Stimulated activated CD4-positive, alpha-beta T cell treated with anti-CD3 and anti-CD28 coated beads, Interleukin-2, amount 100 ng/mL, for 24 hours (primary cell): ENCODE measurements around the gene ADAMTS2.
A peak's percentile ranks its signal among the peaks of the same experiment; 100 is the strongest.

Experiments
- DNase-seq, 2 donors: peaks; one replicate each; pipeline ENCODE4 v3.0.0-alpha.2; 2020

The ADAMTS2 gene

DNA sequence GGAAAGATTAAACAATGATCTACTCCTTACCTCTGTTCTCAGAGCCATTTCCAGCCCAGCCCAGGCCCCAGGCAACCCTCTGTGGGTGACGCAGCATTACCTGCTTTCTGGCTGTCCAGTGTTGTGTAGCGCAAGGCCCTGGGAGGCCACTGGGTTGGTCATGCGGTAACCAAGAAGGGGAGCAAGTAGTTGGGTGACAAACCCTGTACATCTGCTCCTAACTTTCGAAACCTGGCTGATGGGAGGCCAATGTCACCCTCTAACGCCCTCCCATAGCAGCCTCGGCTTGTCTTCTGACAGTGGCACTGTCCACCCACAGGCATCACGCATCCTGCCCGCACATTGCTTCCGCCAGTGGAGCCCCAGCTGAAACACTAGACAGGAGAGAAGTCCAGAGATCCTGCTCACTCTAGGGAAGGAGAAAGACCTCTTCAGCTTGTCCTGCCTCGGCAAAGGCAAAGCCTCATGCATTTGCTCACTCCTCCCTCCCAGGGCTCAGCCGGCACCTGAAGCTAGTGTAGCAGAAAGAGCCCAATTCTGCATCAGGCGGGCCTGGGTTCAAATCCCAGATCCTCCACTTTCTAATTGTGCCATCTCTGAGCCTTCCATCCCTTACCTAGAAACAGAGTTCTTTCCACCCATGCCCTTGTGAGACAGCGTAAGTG lies 94.6 kb downstream of the ADAMTS2 start:
- DNase-seq = no peak

DNA sequence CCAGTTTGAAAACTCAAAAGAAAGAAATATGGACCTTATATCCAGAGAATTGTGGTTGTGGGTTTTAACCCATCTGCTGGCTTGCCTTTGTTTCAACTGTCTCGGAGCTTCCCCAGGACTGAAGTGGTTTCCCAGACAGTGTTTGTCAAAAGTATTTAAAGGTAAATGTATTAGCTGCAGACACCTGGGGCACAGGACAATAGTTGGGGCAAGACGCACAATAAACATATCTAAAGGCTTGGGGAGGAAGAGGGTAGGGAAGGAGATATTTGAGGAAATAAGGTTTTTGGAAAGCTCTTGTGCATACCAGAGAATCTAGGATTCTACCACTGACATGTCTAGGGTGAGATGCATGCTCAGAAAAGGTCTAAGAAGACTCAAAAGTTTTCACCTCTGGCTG lies 99.0 kb downstream of the ADAMTS2 start:
- no peak for DNase-seq

DNA sequence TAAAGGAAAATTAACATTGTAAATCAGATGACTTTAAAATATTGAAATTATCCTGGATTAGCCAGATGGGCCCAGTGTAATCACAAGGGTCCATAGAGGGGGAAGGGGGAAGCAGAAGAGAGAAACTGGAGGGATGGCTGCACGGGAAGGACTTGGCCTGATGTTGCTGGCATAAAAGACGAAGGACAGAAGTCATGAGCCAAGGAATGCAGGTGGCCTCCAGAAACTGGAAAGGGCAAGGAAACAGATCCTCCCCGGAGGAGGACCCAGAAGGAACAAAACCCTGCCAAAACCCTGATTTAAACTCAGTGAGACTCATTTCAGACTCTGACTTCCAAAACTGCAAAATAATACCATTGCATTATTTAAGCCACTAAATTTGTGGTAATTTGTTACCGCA lies 100.2 kb downstream of the ADAMTS2 start:
- no peak for DNase-seq

DNA sequence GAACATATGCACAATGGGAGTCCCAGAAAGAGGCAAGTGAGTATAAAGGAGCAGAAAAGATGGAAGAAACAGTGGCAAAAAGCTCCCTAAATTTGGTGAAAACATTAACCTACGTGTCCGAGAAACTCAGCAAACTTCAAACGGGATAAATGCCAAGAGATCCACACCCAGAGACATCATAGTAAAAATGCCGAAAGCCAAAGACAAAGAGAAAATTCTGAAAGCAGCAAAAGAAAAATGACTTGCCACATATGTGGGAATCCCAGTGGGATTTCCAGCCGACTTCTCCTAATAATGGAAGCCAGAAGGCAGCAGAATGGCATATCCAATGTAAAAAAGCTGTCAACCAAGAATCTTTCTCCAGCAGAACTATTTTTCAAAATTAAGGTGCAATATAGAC lies 101.2 kb downstream of the ADAMTS2 start:
- no peak for DNase-seq

DNA sequence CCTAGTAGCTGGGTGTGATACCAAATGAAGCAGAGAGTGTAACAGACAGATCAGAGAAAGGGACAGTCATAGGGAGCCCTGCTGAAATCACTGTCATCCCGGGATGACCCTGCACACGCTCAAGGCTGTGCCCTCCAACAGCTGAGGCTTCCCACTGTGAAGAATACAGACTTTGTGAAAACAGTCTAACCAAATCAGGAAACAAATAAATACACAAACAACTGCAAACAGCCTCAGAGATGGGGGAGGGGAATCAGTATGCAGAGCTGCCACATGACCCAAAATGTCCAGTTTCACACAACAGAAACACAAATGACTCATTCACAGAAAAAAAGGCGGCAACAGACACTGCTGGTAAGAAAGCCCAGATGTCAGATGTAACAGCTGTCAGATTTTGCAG lies 101.9 kb downstream of the ADAMTS2 start:
- no peak for DNase-seq

DNA sequence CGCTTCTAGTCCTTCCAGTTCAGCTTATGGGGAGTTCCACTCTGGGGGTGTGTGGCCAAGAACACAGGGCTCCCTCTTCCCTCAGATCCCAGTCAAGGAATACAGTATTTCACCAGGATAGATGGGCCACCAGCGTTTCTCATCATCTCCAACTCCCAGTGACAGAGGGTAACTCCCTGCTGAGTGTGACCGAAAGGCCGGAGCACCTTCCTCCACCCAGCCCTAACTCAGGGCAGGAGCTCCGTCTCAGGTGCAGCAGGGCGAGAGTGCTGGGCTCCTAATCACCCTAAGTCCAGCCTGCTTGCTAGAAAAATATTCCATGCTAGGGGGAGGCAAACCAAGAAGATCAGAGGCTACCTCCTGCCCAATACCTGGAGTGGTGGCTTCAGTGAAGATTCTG lies 102.6 kb downstream of the ADAMTS2 start:
- DNase-seq = no peak

DNA sequence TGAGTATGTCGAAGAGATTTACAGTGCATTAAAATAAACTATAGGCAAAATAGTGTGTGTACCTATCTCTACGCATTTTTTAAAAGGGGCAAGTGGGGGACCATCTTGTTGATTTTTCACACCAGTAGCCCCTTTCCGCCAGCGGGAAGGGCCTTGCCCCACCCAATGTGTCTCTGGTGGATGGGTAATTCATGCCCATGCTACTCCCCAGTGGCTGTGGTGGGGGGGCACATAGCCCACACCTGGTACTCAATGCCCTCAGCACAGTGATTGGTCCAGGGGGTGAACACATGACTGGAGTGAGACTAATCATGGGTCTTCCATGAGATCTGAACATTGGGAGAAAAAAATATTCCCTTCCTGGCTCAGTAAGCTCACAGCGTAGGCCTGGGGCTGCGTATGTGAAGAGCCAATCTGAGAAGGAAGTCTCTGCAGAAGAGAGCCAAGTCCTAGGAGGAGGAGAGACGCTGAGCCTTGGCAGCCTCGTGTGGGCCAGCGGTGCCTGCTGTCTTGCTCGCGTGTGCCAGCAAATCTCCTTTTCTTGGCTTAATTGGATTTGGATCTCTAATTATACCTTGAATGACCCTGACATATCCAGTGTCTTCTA lies 103.4 kb downstream of the ADAMTS2 start:
- no peak for DNase-seq

DNA sequence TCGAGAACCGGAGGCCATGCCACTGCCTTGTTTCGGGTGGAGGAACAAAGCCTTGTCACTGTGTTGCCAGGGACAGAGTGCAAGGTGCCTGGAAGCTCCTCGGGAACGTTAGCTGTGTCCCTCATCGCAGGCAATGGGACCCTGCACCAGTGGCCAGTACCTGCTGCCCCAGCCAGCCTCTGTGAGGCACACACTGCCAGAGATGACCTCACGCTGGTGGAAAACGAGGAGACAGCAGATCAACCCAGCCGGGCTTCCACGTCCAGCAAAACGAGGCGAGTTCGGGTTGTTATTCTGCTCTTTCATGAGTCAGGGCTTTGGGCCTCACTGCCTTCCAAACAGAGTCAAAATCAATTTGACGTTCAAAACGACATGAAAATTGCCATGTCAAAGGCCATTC lies 104.1 kb downstream of the ADAMTS2 start:
- DNase-seq = no peak

DNA sequence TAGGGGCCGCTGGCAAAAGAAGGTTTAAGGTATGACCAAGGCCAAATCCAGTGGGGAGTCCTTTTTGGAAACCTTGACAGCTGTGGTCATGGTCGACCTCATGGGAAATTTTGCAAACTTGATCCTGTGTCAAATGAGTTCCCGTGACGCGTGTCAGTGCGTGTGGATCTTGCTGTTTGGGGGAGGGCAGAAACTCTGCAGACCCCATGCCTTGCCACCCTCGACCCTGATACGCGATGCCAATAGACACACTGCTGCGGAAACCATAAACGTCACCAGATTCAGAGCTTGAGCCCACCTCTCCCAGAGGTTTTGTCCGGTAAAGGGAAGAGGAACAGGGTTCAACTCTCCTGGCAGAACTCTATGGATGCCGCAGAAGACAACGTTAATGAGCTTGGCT lies 104.7 kb downstream of the ADAMTS2 start:
- no peak for DNase-seq

DNA sequence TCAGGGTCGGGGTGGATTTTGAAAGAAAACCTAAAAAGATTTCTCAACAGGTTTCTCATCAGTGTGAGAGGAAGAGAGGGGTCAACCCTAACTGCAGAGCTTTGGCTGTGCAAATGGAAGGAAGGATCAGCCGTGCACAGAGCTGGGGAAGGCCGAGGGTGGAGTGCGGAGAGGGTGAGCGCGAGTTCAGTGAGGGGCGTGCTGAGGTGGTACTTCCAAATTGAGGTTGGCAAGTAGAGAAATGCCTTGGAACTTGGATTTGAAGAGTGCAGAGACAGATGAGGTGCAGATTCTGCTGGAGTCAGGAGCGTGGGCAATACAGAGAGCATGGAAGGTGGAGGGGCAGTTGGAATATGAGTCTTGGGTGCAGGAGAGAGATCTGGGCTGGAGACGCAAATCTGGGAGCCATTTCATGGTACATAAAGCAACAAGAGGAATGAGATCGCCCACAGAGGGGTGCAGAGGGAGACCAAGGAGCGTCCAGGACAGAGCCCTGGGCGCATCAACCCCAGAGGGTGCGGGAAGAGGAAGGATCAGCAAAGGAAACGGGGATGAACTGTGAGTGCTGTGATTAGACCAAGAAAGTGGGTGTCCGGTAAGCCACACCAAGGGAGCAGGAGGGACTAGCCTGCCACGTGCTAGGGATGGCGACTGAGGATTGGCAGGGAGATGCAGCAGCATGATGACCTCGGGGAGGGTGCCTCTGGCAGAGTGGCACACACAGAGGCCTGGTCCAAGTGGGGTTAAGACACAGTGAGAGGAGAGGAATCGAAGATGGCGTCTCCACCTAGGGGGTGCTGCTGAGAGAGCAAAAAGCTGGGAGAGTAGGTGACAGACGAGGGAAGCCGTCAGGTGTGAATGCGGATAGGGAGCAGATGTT lies 105.8 kb downstream of the ADAMTS2 start:
- DNase-seq = peak in 1 of 2 donors; percentile 9

DNA sequence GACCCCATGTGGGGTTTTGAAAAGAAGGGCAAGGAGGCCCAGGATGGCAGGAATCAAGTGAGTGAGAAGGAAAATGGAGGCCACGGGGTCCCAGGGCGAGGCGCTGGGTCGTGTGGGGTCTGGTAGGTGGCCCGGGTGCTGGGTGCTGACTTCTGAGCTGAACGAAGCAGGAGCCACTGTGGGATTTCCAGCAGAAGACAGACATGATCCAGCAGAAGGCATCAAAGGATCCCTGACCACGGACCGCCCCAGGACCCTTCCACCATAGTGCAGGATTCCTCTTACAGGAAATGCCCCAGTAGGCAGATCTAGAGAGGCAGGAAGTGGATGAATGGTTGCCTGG lies 106.7 kb downstream of the ADAMTS2 start:
- DNase-seq = no peak

DNA sequence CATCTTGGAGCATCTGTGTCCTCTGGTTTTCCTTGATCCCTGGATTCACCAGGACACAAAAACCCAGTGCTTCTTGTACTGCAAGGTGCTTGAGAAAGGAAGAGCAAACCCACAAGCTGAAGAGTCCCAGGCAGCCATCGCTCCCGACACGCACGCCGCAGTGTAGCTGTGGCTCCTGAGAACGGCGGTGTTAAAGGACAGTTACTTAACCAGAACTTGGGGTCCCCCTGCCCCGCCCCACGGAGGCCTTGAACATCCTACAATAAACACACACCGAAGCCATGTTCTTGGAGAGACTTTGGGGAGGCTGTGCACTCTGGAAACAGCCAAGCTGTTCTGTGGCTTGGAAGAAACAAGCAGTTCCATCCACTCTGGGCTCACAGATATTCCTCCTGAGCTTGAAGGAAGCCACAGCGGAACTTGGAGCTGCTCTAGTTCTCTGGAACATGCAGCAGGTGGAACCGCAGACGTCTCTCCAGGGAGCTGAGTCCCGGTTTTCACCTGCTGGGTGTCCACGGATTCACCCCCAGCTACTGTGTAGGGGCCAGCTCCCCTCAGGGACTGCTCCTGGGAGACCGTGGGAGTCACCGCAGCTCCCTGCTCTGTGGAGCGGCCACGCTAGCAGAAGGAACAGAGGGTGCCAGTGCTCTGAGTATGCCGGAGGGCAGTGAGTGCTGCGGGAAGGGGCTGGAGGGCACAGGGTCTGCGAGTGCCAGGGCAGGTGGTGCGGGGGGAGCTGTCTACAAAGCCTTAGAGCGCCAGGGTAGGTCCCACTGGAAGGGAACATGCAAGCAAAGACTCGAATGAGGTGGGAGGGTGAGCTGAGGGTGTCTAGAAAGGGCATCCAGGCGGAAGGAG lies 107.3 kb downstream of the ADAMTS2 start:
- DNase-seq = peak in 1 of 2 donors; percentile 8

DNA sequence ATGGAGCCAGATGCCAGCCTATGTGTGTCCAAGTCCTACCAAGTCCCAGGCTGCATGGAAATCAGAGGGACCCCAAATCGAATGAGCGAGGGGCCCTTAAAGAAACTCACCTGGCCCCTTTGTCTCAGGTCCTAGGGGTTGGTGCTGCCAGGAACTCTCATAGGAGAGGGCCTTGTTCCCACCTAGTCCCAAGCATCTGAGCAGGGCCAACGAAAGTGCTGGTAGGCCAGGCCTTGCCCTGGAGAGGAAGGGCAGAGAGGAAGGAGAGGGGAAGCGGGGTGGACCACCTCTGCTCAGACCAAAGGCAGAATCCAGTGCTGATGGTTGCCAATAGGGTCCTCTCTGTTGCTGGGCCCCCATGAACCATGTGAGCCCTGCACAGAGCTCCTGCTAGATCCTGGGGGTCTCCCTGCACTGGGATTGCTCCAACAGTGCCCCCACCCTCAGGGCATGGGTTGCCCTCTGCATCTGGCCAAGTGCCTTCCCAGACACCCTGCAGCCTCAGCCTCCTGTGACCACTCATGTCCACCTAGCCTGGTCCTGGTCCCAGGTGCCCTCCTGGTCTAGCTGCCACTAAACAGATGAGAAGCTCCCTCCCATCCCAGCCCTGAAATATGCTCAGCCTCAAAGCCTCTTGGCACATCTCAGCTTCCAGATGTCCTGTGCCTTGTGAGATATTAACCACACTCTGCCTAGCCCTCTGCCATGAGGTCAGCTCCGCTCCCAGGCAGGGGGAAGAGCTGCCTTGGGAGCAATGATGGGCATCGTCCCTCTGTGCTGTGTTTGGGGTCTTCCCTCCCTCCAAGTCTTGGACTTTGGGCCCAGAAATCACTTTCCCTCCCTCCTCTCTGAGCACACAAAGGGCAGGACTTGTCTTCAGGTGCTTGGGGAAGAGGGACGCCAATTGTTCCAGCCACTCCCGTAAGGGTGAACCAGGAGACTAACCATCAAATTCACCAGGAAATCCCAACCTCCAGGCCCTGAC lies 109.6 kb downstream of the ADAMTS2 start:
- peak in 1 of 2 donors; percentile 11 for DNase-seq

DNA sequence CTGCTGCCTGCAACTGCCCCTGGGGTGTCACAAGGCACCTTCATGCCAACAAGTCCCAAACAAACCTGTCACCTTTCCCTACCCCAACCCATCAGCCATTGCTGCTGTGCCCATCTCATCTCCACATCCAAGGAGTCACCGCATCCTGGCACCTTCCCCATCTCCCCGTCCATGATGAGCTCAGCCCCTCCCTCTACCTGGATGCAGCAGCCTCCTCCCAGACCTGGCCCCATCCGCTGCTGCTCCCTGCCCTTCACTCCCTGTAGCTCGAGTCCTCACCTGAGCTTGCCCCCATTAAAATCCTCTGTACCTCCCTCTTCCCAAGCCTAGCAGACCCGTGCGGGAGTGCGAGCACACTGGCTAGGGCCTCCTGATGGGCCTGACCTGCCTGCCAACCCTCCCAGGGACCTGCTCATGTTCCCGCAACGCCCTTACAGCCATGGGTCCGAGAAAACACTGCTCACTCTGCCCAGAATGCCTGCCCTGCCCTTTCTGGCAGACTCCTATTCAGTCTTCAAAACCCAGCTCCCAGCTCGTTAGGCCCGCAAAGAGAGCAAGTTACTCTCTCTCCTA lies 110.6 kb downstream of the ADAMTS2 start:
- peak in 1 of 2 donors; percentile 7 for DNase-seq

DNA sequence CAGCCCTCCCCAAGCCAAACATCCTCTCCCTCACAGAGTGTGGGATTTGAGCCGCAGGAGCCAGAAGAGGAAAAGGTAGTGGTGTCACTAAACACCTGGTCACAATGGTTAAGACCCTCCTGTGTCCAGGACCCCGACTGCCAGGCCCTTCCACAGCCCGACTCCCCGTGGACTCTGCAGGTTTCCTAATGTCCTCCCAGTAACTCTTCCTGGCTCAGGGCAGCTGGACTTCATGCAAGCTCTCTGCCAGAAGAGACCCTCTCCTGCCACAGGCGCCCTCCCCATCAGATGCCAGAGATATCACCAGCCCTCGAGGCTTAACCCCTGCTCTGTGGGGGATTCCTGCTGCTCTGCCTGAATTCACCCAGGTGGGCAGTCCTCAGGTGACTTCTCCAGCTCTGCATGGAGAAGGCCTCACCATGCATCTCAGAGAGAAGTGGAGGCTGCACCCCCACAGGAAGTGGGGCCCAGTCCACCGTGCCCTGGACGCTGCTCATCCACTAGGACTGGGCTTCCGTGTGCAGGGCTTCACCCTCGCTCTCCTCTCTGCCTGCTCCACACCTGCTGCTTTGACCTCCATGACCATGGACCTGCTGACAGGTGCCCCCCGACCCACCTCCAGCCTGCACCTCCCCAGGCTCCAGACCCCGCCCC lies 111.2 kb downstream of the ADAMTS2 start:
- no peak for DNase-seq

DNA sequence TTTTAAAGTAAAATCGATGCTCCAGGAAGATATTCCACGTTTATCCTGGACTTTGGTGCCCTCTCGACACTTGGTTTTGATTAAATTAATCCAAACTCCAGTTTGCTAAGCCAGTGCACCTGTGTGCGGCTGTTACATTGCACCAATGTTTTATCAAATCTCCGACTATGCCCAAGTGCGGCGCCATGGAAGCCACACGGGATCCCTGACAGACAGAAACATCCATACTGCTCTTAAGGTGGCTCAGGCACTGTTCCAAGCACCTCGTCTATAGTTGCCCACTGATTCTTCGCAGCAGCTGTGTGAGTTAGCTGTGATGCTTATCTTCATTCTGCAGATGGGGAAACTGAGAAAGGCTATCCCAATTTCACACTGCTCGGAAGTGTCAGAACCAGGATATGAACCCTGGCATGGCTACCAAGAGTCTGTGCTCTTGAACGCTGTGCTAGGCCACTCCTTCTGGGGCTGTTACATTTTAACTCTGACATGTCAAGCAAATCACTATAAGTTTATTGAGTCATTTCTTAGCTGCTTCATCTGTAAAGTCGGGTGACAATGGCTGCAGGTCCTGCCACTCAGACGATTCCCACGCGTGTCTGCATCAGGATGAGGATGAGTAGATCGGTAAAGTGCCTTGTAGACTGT lies 113.0 kb downstream of the ADAMTS2 start:
- no peak for DNase-seq

DNA sequence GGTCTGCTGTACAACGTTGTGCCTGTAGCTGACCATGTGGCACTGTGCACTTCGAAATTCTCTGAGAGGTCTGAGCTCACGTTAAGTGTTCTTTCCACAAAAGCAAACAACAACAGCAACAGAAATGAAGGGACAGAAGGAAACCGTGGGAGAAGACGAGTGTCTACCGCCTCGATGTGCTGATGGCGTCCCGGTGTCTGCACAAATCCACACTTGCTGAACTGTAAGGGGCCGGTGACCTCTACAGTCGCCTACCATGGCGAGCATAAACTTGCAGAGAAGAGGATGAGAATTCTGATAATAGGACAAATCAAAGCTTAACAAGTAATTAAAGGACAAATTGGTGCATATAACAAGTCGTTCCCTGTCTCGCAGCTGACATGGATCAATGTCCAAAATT lies 114.0 kb downstream of the ADAMTS2 start:
- DNase-seq = no peak

DNA sequence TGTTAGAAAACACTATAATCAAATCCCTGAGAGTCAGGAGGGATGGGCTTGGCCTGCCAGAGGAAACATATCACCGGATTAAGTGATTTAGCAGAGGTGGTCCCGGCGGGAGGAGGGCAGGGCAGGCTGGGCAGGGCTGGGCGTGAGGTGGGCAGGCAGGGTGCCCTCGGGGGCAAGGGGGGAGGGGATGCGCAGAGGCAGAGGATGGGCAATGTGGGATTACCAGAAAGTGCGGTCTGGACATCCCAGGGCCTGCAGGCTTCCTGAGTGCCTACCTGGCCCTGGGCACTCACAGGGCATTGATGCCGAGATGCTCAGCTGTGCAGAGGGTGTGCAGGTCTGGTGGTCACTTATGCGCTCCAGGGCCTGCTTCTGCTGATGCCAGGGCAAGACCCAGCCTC lies 115.2 kb downstream of the ADAMTS2 start:
- peak in 1 of 2 donors; percentile 4 for DNase-seq

DNA sequence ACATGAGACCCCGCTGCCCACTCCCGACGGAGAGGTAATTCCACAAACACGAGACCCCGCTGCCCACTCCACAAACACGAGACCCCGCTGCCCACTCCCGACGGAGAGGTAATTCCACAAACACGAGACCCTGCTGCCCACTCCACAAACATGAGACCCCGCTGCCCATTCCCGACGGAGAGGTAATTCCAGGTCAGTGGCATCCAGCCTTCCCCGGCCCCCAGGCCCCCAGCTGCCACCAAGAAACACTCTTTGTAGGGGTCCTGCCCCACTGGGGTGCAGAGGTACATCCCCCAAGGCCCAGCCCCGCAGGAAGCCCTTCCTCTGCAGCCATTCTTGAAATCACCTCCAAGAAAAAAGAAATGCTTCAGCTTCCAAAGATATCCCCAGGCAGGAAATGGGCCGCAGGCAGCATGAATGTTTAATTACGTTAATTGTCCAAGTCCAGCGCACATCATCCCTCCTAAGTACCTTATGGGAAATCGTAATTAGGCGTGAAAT lies 115.9 kb downstream of the ADAMTS2 start:
- DNase-seq = peak in 1 of 2 donors; percentile 6
